ENCODE measurements around the gene FAM216A. TPM values are rescaled to one million over a fixed set of nuclear protein-coding genes. Genes with fewer than 3 reads are reported as not detected.

Gene FAM216A
- total and polyA plus RNA-seq, 12 donors = 5.0 to 20.0 (median 9.6) TPM

DNA sequence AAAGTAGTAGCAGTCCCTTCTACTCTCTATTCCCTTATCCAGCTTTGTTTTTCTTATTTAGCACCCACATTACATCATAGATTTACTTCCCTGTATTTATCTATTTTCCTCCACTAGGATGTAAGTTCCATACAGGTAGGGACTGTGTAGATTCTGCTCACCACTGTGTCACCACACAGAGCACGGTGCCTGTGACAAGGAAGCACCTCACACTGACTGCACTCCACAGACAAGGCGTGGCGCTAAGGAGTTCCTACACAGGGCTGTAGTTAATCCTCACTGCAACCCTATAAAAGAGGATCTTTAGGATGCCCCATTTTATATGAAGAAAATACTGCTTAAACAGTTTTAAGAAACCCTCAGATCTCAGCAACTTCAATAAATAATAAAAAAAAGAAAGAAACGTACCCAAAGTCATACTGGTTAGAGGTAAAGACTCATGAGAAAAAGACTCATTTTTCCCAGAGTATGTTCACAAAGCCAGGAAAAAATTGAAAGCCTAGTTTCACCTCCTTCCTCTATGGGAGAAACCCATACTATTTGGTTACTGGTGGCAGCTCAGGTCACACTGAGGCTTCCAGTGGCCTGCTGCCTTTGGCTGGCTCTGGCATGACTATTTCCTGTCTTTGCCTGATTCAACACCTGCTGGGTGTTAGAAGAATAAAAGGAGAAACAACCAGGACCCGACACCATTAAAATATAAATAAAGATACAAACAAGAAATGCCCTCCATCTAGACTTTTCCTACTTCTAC is 70.4 kb downstream of the FAM216A start:
- no peak for DNase-seq
- Histone ChIP-seq H3K36me3 (replicated peaks in 1 of 2) (peaks cover 0 to 33% of the 10 kb centered on the region in 2 donors), H3K27ac (peak overlapping the region in 2 of 5 donors; percentile 10 to 12), H3K27me3 (no peaks in the 10 kb centered on the region), H3K4me1 (replicated peaks in 1 of 2) (peaks cover 29 to 31% of the 10 kb centered on the region in 2 donors), H3K4me3 (no peak overlapping the region), H3K9me3 (replicated peaks in 1 of 3) (no peaks in the 10 kb centered on the region)
- TF ChIP-seq POLR2A (IDR thresholded peaks at IDR 0.05) = no peak
- TF ChIP-seq, protein P1, sequence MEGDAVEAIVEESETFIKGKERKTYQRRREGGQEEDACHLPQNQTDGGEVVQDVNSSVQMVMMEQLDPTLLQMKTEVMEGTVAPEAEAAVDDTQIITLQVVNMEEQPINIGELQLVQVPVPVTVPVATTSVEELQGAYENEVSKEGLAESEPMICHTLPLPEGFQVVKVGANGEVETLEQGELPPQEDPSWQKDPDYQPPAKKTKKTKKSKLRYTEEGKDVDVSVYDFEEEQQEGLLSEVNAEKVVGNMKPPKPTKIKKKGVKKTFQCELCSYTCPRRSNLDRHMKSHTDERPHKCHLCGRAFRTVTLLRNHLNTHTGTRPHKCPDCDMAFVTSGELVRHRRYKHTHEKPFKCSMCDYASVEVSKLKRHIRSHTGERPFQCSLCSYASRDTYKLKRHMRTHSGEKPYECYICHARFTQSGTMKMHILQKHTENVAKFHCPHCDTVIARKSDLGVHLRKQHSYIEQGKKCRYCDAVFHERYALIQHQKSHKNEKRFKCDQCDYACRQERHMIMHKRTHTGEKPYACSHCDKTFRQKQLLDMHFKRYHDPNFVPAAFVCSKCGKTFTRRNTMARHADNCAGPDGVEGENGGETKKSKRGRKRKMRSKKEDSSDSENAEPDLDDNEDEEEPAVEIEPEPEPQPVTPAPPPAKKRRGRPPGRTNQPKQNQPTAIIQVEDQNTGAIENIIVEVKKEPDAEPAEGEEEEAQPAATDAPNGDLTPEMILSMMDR (IDR thresholded peaks at IDR 0.05) = no peak
- 96 to 99% (median 96%) methylated on average over 5 of the region's 5 CpGs for WGBS, 4 donors
- intact Hi-C loops (cut with DNase I) = no loop called here

Small RNA genes within 50 kb of the gene (small RNA-seq; reads per million reads assigned to genes)
- gene RF00278 = 0 reads per million in 2 donors

Other genes starting within 250 kb of the FAM216A start
- 100 to 1,000 TPM in 8 of 9 donors, 10 to 100 TPM in 1; 94.7 to 312 (median 132) TPM for gene ATP2A2, start 187.6 kb upstream of the FAM216A start, total RNA-seq
- gene ATP2A2, start 187.6 kb upstream of the FAM216A start, polyA plus RNA-seq = 100 to 1,000 TPM in 1 of 3 donors, 10 to 100 TPM in 2; 20.8 to 198 (median 27.1) TPM
- 100 to 1,000 TPM in 1 of 9 donors, 10 to 100 TPM in 8; 27.4 to 114 (median 42.2) TPM for gene ANAPC7, start 65.1 kb upstream of the FAM216A start, total RNA-seq
- gene ANAPC7, start 65.1 kb upstream of the FAM216A start, polyA plus RNA-seq = 10 to 100 TPM; 57.8 to 73.4 (median 63.8) TPM
- 100 to 1,000 TPM; 177 to 581 (median 271) TPM for gene ARPC3, start 18.5 kb upstream of the FAM216A start, total RNA-seq
- gene ARPC3, start 18.5 kb upstream of the FAM216A start, polyA plus RNA-seq = 100 to 1,000 TPM; 358 to 448 (median 362) TPM
- 10 to 100 TPM; 14.0 to 27.1 (median 22.1) TPM for gene GPN3, start 588 bp upstream of the FAM216A start, total RNA-seq
- gene GPN3, start 588 bp upstream of the FAM216A start, polyA plus RNA-seq = 10 to 100 TPM in 2 of 3 donors, 1 to 10 TPM in 1; 9.6 to 30.0 (median 11.5) TPM
- 100 to 1,000 TPM in 5 of 9 donors, 10 to 100 TPM in 4; 56.7 to 263 (median 102) TPM for gene VPS29, start 33.3 kb downstream of the FAM216A start, total RNA-seq
- 100 to 1,000 TPM; 119 to 200 (median 140) TPM for gene VPS29, start 33.3 kb downstream of the FAM216A start, polyA plus RNA-seq
- 1 to 10 TPM in 2 of 9 donors, under 1 TPM in 6, not detected in 1; 0.14 to 3.6 (median 0.42) TPM for gene RAD9B, start 33.5 kb downstream of the FAM216A start, total RNA-seq
- gene RAD9B, start 33.5 kb downstream of the FAM216A start, polyA plus RNA-seq = under 1 TPM; 0.20 to 0.24 (median 0.22) TPM
- 10 to 100 TPM; 10.7 to 29.9 (median 20.5) TPM for gene PPTC7, start 114.5 kb downstream of the FAM216A start, total RNA-seq
- gene PPTC7, start 114.5 kb downstream of the FAM216A start, polyA plus RNA-seq = 10 to 100 TPM in 1 of 3 donors, 1 to 10 TPM in 2; 7.1 to 43.4 (median 7.9) TPM
- gene TCTN1, start 145.3 kb downstream of the FAM216A start, total RNA-seq = 10 to 100 TPM; 37.3 to 79.4 (median 48.7) TPM
- gene TCTN1, start 145.3 kb downstream of the FAM216A start, polyA plus RNA-seq = 100 to 1,000 TPM in 2 of 3 donors, 10 to 100 TPM in 1; 69.3 to 174 (median 142) TPM
- 10 to 100 TPM in 6 of 9 donors, 1 to 10 TPM in 3; 6.5 to 71.0 (median 13.4) TPM for gene HVCN1, start 220.3 kb downstream of the FAM216A start, total RNA-seq
- gene HVCN1, start 220.3 kb downstream of the FAM216A start, polyA plus RNA-seq = 10 to 100 TPM in 1 of 3 donors, 1 to 10 TPM in 2; 5.7 to 41.3 (median 6.5) TPM

Data from adrenal gland (tissue), 12 donors.